Effector memory CD4-positive, alpha-beta T cell (primary cell): ENCODE data around the gene NSMCE1.
A peak's percentile ranks its signal among the peaks of the same experiment; 100 is the strongest.
"Not testable (repeated sequence)": the region's sequence is repeated elsewhere in the genome, so short reads cannot be mapped to it uniquely, and the experiment has no call there.

Experiments used
- DNase-seq, 3 donors: peaks; one replicate each; pipeline ENCODE4 v3.0.0-alpha.2; 2020
- H3K27ac ChIP-seq: 2 replicates; pipeline ENCODE4 v1.7.0; 2013; ENCODE audit warnings: mild to moderate bottlenecking, low read length, moderate library complexity; ENCODE audit not compliant: insufficient read depth, poor library complexity, severe bottlenecking
- H3K27me3 ChIP-seq: replicated peaks from 2 replicates; pipeline ENCODE4 v1.7.0; 2013; ENCODE audit warnings: mild to moderate bottlenecking, low read length; ENCODE audit not compliant: insufficient read depth, control insufficient read depth, poor library complexity, severe bottlenecking
- H3K36me3 ChIP-seq: 2 replicates; pipeline ENCODE4 v1.7.0; 2013; ENCODE audit warnings: mild to moderate bottlenecking, low read length, moderate library complexity; ENCODE audit not compliant: control insufficient read depth, insufficient read depth
- H3K4me1 ChIP-seq: 2 replicates; pipeline ENCODE4 v1.7.0; 2013; ENCODE audit warnings: low read length, mild to moderate bottlenecking; ENCODE audit not compliant: control insufficient read depth, insufficient read depth, poor library complexity, severe bottlenecking
- H3K4me3 ChIP-seq: 2 replicates; pipeline ENCODE4 v1.7.0; 2013; ENCODE audit warnings: low read length, low read depth, mild to moderate bottlenecking; ENCODE audit not compliant: insufficient read depth, poor library complexity, severe bottlenecking
- H3K9me3 ChIP-seq: 2 replicates; pipeline ENCODE4 v1.7.0; 2013; ENCODE audit warnings: mild to moderate bottlenecking, low read length, moderate library complexity; ENCODE audit not compliant: control insufficient read depth

Gene NSMCE1

DNA sequence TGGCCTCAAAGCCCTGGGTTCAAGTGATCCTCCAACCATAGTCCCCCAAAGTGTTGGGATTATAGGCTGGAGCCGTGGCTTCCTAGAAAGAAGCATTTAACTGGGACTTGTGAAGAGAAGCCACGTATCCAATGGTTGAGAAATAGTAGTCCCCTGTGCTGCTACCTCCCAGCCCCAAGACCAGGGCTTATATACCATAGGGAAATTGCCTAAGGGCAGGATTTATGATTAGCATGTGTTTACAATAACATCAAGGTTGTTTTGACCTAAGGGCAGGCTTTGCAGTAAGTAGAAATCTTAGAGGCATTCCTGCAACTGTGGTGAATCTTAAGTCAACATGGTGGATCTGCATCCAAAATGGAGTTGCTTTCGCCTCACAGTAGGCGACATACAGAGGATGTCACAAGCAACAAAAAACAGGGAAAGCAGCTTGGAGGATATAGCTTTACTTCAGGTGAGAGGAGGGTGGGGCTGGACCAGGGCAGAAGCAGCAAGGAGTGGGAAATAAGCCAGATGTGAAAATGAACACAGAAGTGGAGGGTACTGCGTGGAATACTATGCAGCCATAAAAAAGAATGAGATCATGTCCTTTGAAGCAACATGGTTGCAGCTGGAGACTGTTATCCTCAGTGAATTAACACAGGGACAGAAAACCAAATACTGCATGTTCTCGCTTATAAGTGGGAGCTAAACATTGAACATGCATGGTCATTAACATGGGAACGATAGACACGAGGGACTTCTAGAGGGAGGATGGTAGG, 18.7 kb upstream of the NSMCE1 start:
- Histone ChIP-seq H3K27me3 (no peaks in the 10 kb centered on the region), H3K27ac (no peak overlapping the region), H3K4me1 (no peaks in the 10 kb centered on the region), H3K36me3 (no peaks in the 10 kb centered on the region), H3K9me3 (no peaks in the 10 kb centered on the region), H3K4me3 (no peak overlapping the region)
- DNase-seq: no peak

DNA sequence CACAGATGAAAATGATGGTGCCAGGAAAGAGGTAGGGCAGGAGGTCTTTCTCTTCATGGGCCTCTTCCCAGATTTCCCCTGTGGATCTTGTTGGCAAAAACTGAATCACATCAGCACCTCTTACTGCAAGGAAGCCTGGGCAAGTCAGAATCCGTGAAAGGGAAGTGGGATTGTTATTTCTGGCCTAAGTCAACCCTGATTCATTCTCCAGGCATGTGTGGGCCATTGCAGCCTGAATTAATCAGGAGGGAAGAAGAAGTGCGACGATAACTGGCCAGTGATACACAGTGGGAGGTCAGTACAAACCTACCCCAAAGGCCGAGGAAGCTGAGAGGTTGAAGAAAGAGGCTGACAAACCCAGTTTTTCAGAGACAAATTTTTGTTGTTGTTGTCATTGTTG, 17.9 kb upstream of the NSMCE1 start:
- Histone ChIP-seq H3K4me3 (no peak overlapping the region), H3K9me3 (no peaks in the 10 kb centered on the region), H3K27ac (no peak overlapping the region), H3K4me1 (no peaks in the 10 kb centered on the region), H3K27me3 (no peaks in the 10 kb centered on the region), H3K36me3 (no peaks in the 10 kb centered on the region)
- no peak for DNase-seq

DNA sequence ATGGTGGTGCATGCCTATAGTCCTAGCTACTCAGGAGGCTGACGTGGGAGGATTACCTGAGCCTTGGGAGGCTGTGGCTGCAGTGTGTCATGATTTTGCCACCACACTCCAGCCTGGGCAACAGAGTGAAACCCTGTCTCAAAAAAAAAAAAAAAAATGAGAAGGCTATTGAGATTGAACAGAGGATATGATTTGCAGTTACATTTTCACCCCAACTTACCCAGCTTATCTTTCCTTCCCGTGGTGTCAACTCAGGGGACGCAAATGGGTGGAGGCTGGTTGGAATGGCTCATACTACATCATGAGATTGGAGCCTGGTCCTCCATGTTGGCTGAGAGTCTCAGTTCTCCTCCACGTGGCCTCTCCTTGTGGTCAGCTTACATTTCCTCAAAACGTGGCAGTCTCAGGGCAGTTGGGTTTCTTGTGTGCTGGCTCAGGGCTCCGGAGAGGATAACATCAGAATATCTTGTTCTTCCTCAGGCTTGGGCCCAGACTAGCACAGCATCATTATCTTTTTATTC, 17.2 kb upstream of the NSMCE1 start:
- Histone ChIP-seq H3K4me1 (no peaks in the 10 kb centered on the region), H3K36me3 (no peaks in the 10 kb centered on the region), H3K4me3 (no peak overlapping the region), H3K27ac (no peak overlapping the region), H3K9me3 (no peaks in the 10 kb centered on the region), H3K27me3 (no peaks in the 10 kb centered on the region)
- DNase-seq: no peak

DNA sequence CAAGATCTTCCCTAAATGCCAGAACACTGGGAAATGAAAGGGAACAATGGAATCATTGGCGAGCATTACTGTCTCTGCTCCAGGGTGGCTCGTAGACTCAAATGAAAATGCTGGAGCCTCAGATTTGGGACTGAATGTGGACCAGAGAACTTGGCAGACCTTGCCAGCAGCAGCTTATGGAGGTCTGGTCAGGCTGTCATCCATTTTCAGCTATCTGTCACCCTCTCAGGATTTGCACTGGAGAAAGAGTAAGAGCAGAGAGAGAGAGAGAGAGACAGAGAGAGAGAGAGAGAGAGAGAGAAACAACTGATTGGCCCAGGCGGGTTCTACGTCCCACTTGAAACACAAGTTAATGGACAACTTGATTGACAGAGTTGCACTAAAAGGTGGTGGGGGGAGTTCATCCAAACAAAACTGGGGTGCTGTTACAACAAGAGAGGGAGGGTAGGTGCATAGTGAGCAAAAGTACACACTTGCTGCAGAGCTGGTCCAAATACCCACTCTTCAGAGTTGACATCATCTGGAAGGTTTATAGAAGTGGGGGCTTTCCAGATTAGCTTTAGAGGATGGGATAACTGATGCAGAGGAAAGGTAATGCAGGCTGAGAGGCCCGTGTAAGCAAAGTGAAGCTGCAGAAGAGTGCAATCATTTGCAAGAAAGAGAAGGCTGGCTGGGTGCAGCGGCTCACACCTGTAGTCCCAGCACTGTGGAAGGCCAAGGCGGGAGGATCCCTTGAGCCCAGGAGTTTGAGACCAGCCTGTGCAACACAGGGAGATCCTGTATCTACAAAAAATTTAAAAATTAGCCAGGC, 16.5 kb upstream of the NSMCE1 start:
- Histone ChIP-seq H3K4me1 (no peaks in the 10 kb centered on the region), H3K9me3 (no peaks in the 10 kb centered on the region), H3K27ac (no peak overlapping the region), H3K4me3 (no peak overlapping the region), H3K36me3 (no peaks in the 10 kb centered on the region), H3K27me3 (no peaks in the 10 kb centered on the region)
- DNase-seq: no peak

DNA sequence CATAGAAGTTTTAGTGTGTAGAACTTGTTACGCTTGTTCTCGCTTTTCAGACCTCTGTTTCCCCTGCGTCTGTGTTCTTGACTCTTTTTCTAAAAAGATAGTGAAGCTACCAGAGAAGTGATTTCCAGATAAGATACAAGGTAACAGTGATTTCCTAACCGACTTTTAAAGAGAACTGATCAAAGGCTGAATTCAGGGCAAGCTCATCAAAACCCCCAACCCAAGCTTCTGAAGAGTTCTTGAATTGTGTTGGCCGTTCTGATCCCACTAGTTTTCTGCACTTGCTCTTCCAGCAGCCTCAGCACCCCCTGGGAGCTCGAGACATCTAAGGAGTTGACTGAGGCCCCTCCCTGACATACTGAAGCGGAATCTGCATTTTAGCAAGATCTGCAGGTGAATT, 12.7 kb upstream of the NSMCE1 start:
- DNase-seq: no peak
- Histone ChIP-seq H3K9me3 (no peaks in the 10 kb centered on the region), H3K27ac (no peak overlapping the region), H3K4me1 (no peaks in the 10 kb centered on the region), H3K4me3 (no peak overlapping the region), H3K27me3 (no peaks in the 10 kb centered on the region), H3K36me3 (no peaks in the 10 kb centered on the region)

DNA sequence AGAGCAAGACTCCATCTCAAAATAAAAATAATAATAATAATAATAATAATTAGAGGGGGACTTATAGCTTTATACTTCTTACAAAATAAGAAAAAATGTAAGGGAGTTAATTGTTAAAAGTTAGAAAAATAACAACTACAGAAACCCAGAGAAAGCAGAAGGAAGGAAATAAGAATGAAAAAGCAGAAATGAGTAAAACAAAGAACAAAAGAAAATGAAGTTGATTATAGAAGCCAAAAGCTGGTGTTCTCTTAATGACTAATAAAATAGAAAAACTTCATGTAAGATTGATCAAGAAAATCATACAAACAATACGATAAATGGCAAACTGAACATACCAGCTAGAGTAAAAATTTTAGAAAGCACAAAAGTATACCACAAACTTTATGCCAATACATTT, 6.8 kb upstream of the NSMCE1 start:
- H3K27me3 ChIP-seq: no peaks in the 10 kb centered on the region
- no peak overlapping the region for H3K27ac ChIP-seq
- H3K4me1 ChIP-seq: no peaks in the 10 kb centered on the region
- H3K36me3 ChIP-seq: no peaks in the 10 kb centered on the region
- DNase-seq: no peak
- H3K9me3 ChIP-seq: no peaks in the 10 kb centered on the region
- H3K4me3 ChIP-seq: no peak overlapping the region

DNA sequence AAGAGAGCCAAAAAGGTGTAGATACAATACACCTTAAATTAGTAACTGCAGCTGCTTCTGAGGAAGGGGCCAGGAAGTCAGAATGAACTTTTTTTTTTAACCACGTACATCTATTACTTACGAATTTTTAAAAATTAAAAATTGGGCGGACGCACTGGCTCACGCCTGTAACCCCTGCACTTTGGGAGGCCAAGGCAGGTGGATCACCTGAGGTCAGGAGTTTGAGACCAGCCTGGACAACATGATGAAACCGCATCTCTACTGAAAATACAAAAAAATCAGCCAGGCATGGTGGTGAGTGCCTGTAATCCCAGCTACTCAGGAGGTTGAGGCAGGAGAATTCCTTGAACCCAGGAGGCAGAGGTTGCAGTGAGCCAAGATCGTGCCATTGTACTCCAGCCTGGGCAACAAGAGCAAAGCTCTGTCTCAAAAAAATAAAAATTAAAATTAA, 5.9 kb upstream of the NSMCE1 start:
- not testable (repeated sequence) for DNase-seq

DNA sequence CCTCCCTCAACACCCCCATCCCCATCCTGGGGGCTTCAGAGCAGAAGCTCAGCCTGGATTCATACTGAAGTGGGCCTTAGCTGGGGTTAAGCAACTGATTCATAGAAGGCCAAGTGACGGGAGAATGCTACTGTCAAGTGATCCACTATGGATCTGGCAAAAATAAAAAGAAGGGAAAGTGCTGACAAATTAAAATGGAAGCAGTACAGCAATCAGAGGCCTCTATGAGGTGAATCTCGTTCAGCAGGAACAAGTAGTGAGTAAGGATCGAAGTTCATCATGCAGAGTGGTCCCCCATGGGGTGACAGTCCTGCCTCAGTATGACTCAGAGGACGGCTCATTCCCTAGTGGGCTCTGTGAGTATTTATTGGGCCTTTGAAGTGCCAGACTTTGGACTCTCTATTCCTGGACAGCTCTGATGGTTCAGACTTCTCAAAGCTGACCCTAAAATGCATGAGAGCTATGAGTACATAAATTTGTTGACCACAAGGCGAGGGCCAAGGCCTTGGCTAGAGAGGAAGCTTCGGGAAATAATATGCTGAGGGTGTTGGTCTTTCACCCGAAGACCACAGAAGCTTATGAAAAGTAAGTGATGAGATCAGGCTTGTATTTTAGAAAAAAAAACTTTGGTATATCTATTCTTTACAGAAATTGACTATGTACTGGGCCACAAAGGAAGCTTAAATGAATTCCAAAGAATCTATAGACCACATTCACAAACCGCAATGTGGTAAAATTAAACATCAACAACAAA, 5.3 kb upstream of the NSMCE1 start:
- Histone ChIP-seq H3K27me3 (no peaks in the 10 kb centered on the region), H3K4me3 (no peak overlapping the region), H3K4me1 (peaks cover 8% of the 10 kb centered on the region), H3K27ac (peak overlapping the region; percentile 5), H3K36me3 (no peaks in the 10 kb centered on the region), H3K9me3 (no peaks in the 10 kb centered on the region)
- DNase-seq: no peak

More for the DNA sequence above, 5.9 kb upstream of the NSMCE1 start:
- not testable (repeated sequence) for H3K4me3 ChIP-seq, H3K4me1 ChIP-seq, H3K36me3 ChIP-seq, H3K9me3 ChIP-seq, H3K27ac ChIP-seq, H3K27me3 ChIP-seq

DNA sequence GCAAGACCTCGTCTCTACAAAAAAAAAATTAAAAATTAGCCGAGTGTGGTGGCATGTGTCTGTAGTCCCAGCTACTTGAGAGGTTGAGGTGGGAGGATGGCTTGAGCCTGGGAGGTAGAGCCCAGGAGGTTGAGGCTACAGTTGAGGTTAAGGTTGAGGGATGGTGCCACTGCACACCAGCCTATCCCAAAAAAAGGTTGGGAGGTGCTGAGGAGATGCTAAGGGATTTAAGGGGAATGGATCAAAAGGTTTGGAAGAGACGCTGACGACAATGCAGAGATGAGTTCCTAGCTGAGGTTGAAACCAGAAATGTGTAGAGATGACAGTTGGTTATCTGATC, 4.7 kb upstream of the NSMCE1 start:
- H3K4me1 ChIP-seq: peaks cover 9% of the 10 kb centered on the region
- H3K27me3 ChIP-seq: no peaks in the 10 kb centered on the region
- peak overlapping the region; percentile 5 for H3K27ac ChIP-seq
- H3K4me3 ChIP-seq: no peak overlapping the region
- no peaks in the 10 kb centered on the region for H3K36me3 ChIP-seq
- H3K9me3 ChIP-seq: no peaks in the 10 kb centered on the region
- no peak for DNase-seq
